ENCODE results near the gene NCAPD2. TPM values are rescaled to one million over a fixed set of nuclear protein-coding genes. Genes with fewer than 3 reads are reported as not detected.
"Not testable (repeated sequence)": the region's sequence is repeated elsewhere in the genome, so short reads cannot be mapped to it uniquely, and the experiment has no call there.

Gene NCAPD2
- total and polyA plus RNA-seq, 12 donors, result 6.6 to 33.9 (median 20.9) TPM

- Histone ChIP-seq H3K4me3 (no peak overlapping the region), H3K9me3 (replicated peaks in 1 of 3) (no peaks in the 10 kb centered on the region), H3K27me3 (no peaks in the 10 kb centered on the region), H3K36me3 (replicated peaks in 1 of 2) (no peaks in the 10 kb centered on the region), H3K4me1 (replicated peaks in 1 of 2) (no peaks in the 10 kb centered on the region), H3K27ac (no peak overlapping the region)
- WGBS, 4 donors, result 68 to 77% (median 70%) methylated on average over 3 of the region's 3 CpGs
- intact Hi-C loops (cut with DNase I), result no loop called here
- no peak for DNase-seq
- no peak for TF ChIP-seq CTCF (IDR thresholded peaks at IDR 0.05)
- TF ChIP-seq POLR2A (IDR thresholded peaks at IDR 0.05), result no peak
These were observed 17.4 kb upstream of the NCAPD2 start for GRCh38 chr12:6476489-6476888.

DNA sequence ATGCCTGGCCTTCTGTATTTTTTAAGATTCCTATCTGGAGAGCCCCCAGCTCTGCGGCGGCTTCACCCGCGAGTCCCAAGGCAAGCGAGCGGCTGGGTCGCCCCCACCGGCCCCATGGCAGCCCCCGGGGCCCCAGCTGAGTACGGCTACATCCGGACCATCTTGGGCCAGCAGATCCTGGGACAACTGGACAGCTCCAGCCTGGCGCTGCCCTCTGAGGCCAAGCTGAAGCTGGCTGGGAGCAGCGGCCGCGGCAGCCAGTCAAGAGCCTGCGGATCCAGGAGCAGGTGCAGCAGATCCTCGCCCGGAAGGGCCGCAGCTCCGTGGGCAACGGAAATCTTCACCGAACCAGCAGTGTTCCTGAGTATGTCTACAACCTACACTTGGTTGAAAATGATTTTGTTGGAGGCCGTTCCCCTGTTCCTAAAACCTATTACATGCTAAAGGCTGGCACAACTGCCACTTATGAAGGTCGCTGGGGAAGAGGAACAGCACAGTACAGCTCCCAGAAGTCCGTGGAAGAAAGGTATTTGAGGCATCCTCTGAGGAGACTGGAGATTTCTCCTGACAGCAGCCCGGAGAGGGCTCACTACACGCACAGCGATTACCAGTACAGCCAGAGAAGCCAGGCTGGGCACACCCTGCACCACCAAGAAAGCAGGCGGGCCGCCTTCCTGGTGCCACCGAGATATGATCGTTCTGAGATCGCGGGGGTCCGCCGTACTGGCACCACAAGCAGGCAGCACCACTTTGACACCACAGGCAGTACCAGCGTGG lies 16.1 kb upstream of the NCAPD2 start:
- DNase-seq; H3K36me3 ChIP-seq (replicated peaks in 1 of 2); H3K27me3 ChIP-seq; H3K4me3 ChIP-seq; H3K4me1 ChIP-seq (replicated peaks in 1 of 2); H3K27ac ChIP-seq; H3K9me3 ChIP-seq (replicated peaks in 1 of 3); intact Hi-C loops (cut with DNase I): not testable (repeated sequence)
- WGBS, 4 donors, result 80 to 93% (median 89%) methylated on average over 16 to 37 of the region's 37 CpGs

GRCh38 chr12:6478416-6478815 lies 15.5 kb upstream of the NCAPD2 start:
- DNase-seq, result no peak
- Histone ChIP-seq H3K4me3 (no peak overlapping the region), H3K36me3 (replicated peaks in 1 of 2) (no peaks in the 10 kb centered on the region), H3K4me1 (replicated peaks in 1 of 2) (no peaks in the 10 kb centered on the region), H3K27me3 (no peaks in the 10 kb centered on the region), H3K27ac (no peak overlapping the region), H3K9me3 (replicated peaks in 1 of 3) (no peaks in the 10 kb centered on the region)
- intact Hi-C loops (cut with DNase I), result no loop called here
- TF ChIP-seq POLR2A (IDR thresholded peaks at IDR 0.05) (no peak), CTCF (IDR thresholded peaks at IDR 0.05) (no peak)
- WGBS, 4 donors, result 89 to 95% (median 90%) methylated on average over 4 to 20 of the region's 20 CpGs

DNA sequence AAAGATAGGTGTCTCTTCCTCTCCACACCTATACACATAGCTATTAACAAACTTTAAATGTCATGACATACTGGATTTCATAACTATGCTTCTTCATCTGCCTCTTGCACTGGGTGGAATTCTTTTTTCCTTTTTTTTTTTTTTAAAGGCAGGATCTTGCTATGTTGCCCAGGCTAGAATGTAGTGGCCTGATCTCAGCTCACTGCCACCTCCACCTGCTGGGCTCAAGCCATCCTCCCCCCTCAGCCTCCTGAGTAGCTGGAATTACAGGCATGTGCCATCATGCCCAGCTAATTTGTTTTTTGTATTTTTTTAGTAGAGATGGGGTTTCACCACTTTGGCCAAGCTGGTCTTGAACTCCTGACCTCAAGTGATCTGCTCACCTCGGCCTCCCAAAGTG lies 5.7 kb upstream of the NCAPD2 start:
- H3K36me3 ChIP-seq (replicated peaks in 1 of 2), result peaks cover 0 to 3% of the 10 kb centered on the region in 2 donors
- H3K27ac ChIP-seq, result no peak overlapping the region
- no peaks in the 10 kb centered on the region for H3K9me3 ChIP-seq (replicated peaks in 1 of 3)
- 73 to 100% (median 77%) methylated on average over 1 of the region's 1 CpG for WGBS, 4 donors
- no peaks in the 10 kb centered on the region for H3K27me3 ChIP-seq
- no peak for TF ChIP-seq POLR2A (IDR thresholded peaks at IDR 0.05)
- no peak for TF ChIP-seq CTCF (IDR thresholded peaks at IDR 0.05)
- DNase-seq, result no peak
- peaks cover 6 to 7% of the 10 kb centered on the region in 2 donors for H3K4me1 ChIP-seq (replicated peaks in 1 of 2)
- intact Hi-C loops (cut with DNase I), result no loop called here
- H3K4me3 ChIP-seq, result no peak overlapping the region

DNA sequence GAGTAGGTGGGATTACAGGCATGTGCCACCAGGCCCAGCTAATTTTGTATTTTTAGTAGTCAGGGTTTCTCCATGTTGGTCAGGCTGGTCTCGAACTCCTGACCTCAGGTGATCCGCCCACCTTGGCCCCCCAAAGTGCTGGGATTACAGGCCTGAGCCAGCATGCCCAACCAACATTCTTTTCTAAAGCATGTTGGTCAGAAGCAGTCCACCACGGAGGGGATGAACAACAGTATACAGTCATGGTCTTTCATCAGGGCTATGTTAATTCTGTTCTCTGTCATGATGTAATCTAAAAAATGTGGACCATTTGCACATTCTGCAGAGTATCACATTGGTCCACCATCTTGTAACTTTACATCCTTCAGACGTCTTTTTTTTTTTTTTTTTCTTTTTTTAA lies 4.5 kb upstream of the NCAPD2 start:
- H3K4me1 ChIP-seq (replicated peaks in 1 of 2), result peaks cover 10% of the 10 kb centered on the region in 2 donors
- no peaks in the 10 kb centered on the region for H3K27me3 ChIP-seq
- intact Hi-C loops (cut with DNase I), result no loop called here
- no peak for TF ChIP-seq POLR2A (IDR thresholded peaks at IDR 0.05)
- no peak for TF ChIP-seq CTCF (IDR thresholded peaks at IDR 0.05)
- H3K4me3 ChIP-seq, result no peak overlapping the region
- H3K27ac ChIP-seq, result no peak overlapping the region
- no peak for DNase-seq
- peaks cover 0 to 3% of the 10 kb centered on the region in 2 donors for H3K36me3 ChIP-seq (replicated peaks in 1 of 2)
- WGBS, 4 donors, result 50 to 67% (median 60%) methylated on average over 3 to 4 of the region's 4 CpGs
- no peaks in the 10 kb centered on the region for H3K9me3 ChIP-seq (replicated peaks in 1 of 3)

- 96 to 100% (median 99%) methylated on average over 1 of the region's 1 CpG for WGBS, 4 donors
These were observed 3.2 kb upstream of the NCAPD2 start for GRCh38 chr12:6490673-6491072.

More at GRCh38 chr12:6490673-6491072, 3.2 kb upstream of the NCAPD2 start:
- H3K27ac ChIP-seq; H3K4me3 ChIP-seq; H3K9me3 ChIP-seq (replicated peaks in 1 of 3); H3K36me3 ChIP-seq (replicated peaks in 1 of 2); DNase-seq; intact Hi-C loops (cut with DNase I); H3K27me3 ChIP-seq: not testable (repeated sequence)
- peaks cover 15 to 23% of the 10 kb centered on the region in 2 donors for H3K4me1 ChIP-seq (replicated peaks in 1 of 2)
